GM19043 (cell line): ENCODE data around the gene HAPLN2.
"Not testable (repeated sequence)": the region's sequence is repeated elsewhere in the genome, so short reads cannot be mapped to it uniquely, and the experiment has no call there.

Experiments used
- ATAC-seq: cut with Tn5 transposase; IDR thresholded peaks from one replicate; pipeline ENCODE4 v1.9.1; 2021; ENCODE audit warnings: low read depth; ENCODE audit not compliant: unreplicated experiment

The HAPLN2 gene

DNA sequence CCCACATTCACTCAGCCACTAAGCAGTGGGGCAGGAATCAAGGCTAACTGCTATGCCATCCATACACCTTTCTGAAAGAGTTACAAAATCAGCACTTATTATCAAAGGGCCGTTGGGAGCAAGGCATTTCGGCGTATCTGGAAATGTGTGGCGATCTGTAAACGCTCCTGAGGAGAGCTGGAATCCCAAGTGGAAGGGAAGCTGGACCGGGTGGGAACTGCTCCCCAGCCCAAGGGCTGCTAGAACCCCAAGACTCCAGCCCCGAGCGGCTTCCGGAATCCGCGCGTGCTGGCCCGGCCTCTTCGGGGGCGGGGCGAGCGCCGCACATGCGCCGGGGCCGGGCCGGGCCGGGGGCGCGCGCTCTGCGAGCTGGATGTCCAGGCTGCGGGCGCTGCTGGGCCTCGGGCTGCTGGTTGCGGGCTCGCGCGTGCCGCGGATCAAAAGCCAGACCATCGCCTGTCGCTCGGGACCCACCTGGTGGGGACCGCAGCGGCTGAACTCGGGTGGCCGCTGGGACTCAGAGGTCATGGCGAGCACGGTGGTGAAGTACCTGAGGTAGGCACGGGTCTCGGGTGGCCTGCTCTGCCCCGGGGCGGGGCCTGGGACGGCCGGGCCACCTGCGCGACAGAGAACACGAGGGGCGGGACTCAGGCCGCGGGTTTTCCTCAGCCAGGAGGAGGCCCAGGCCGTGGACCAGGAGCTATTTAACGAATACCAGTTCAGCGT is 27.6 kb upstream of the HAPLN2 start, which contains the start of gene NAXE:
TSS of gene NAXE (plus strand) at position 345 of the 726 bp plus-strand sequence. CDS start at position 374, 29 bp downstream.
- ATAC-seq: peak; percentile 85

DNA sequence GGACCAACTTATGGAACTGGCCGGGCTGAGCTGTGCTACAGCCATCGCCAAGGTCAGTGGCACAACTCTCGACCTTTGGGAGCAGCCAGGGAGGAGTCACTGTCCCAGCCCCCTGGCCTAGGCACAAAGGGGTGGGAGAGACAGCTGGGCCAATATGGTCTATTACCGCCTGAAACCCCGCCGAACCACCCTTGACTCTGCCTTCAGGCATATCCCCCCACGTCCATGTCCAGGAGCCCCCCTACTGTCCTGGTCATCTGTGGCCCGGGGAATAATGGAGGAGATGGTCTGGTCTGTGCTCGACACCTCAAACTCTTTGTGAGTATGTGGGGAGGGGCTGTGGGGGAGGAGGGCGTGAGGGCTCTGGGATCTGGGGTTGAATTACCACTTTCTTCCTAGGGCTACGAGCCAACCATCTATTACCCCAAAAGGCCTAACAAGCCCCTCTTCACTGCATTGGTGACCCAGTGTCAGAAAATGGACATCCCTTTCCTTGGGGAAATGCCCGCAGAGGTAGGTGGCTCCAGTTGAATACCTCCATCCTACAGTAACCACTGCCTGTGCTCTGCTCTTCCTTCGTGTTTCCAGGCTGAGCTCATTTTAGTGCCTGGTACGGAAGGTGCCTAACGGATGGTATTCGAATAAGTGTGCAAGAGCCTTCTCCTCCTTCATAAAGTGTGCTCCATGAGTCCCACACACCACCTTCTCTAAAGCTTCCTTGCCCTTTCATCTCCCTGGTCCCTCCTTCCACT is 26.9 kb upstream of the HAPLN2 start:
- no peak for ATAC-seq

DNA sequence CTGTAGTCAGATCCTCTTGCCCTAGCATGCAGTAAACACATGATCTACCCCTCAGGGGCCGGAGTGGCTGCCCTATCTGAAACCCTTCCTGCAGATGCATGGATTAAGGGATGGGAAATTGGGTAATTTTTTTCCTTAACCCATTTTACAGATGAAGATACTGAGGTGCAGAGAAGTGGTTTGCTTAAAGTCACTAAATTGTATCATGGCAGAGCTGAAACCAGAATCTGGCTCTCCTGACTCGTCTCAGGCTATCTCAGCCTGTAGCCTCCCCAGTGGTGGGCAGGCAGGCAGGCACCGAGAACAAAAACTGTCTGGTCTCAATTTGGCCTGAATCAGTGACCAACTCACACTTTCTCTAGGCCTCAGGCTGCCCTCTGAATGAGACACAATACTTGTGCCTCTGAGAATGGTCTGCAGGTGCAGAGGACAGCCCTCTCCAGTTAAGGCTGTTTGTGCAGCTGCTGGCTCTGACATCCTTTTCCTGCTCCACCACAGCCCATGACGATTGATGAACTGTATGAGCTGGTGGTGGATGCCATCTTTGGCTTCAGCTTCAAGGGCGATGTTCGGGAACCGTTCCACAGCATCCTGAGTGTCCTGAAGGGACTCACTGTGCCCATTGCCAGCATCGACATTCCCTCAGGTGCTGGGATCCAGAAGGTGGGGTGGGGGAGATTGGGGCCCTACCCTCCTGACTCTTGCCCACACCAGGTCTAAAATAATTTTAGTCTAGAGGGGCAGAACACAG is 26.1 kb upstream of the HAPLN2 start:
- ATAC-seq: no peak

DNA sequence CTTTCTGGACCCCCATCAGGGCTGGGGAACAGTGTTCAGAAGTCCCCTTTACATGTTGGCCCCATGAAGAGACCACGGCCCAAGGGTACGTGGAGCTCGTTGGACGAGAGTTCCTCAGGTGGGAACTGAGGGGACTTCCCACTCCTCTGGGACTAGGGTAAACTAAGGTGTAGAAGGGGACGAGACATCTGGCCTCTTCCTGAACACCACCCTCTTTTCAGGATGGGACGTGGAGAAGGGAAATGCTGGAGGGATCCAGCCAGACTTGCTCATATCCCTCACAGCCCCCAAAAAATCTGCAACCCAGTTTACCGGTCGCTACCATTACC is 25.6 kb upstream of the HAPLN2 start:
- ATAC-seq: no peak

DNA sequence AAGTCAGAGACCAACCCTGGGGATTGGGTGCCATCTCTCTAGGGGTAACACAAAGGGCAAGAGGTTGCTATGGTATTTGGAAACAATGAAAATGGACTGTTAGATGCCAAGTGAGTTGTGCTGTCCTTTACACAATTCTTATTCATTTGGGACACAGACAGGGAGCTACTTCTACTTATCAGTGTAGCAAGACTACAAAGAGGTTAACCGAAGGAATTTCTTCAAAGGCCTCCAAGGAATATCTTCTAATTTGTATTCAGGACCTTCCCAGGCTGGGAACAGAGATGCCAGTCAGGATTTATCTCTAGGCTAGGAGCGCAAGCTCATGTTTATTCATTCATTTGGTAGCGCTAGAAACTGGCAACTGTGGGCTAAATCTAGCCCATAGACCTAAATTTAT is 25.0 kb upstream of the HAPLN2 start:
- ATAC-seq: no peak

DNA sequence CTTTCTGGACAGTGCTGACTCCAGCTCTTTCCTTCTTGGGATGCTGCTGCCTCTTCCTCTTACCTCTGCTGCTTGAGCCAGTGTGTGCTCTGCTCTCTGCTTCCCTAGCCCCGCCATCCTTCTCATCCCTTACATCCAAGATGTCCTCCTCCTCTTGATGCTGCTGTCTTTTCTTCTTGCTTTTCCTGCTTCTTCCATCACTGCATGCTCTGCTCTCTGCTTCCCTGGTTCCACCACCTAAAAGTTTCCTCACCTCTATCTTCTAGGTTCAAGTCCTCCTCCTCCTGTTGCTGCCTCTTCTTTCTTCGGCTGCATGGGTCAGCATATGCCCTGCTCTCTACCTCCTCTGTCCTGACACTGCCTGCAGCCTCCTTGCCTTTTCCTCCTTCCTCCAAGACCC is 24.2 kb upstream of the HAPLN2 start:
- ATAC-seq: no peak

DNA sequence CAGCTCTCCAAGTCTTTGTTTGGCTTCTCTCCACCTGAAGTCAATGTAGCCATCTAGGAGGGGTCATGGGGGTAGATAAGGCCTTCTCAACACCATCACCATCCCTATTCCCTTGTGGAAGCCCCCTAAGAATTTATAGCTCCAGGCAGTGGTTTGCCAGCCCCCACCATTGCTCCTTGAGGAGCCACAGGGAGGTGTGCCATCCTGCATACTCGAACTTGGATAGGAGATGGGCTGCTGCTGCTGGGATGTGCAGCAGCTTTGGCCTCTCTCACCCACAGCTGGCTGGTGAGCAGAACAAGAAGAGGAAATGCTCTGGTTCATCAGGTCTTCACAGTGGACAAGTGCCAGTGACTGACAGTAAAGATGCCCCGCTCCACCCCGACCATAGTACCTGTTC is 22.8 kb upstream of the HAPLN2 start:
- no peak for ATAC-seq

DNA sequence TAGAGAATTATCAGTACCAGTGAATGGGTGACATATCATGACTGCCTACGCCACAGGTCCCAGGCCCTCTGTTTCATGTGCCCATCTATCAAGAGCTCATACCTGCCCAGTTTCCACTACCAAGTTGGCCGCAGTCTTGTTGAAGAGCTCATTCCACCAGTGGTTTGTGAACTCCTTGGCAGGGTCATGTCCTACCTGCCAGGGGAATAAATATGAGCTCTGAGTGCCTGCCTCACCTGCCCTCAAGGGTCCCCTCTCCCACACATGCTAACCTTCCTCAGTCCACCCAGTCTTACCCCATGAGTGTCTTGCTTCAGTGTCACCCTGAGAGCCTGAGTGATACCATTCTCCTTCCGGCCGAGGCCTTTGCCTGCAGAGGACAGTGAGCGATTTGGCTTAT is 21.1 kb upstream of the HAPLN2 start:
- ATAC-seq: no peak

DNA sequence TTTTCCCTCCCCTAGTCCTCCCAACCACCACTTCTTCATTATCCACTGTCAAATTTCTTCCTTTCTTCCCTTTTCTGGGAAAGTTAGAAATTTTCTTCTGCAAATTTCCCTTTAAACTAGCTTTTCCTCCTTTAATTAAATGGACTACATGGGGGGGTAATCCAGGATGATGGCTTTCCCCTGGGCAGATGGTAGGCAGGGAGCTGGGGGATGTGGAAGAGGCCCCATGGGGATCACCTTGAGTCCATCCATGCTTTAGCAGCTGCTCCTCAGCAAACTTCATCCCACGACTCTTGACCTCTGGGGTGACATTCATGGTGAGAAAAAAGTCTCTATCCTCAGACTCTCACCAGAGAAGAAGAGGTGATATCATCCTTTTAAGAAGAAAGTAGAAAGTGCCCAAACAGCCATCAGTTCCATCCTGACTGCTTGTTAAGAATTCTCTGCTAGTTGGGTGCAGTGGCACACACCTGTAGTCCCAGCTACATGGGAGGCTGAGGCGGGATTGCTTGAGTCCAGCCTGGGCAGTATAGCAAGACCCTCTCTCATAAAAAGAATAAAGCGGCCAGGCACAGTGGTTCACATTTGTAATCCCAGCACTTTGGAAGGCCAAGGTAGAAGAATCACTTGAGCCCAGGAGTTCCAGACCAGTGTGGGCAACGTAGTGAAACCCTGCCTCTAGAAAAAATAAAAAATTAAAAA is 20.3 kb upstream of the HAPLN2 start:
- no peak for ATAC-seq

DNA sequence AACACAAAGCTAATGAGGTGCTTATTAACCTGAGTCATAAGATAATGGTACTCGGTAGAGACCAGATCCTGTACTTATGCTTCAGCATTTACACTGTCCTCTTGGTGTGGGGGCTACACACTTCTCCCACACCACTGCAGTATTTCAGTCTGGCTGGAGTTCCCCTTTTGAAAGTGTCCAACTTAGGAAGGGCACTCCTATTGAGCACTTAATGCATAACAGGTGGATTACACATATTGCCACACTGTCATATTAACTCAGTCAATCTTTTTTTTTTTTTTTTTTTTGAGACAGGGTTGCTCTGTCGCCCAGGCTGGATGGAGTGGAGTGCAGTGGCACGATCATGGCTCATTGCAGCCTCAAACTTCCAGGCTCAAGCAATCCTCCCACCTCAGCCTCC is 19.4 kb upstream of the HAPLN2 start:
- no peak for ATAC-seq

DNA sequence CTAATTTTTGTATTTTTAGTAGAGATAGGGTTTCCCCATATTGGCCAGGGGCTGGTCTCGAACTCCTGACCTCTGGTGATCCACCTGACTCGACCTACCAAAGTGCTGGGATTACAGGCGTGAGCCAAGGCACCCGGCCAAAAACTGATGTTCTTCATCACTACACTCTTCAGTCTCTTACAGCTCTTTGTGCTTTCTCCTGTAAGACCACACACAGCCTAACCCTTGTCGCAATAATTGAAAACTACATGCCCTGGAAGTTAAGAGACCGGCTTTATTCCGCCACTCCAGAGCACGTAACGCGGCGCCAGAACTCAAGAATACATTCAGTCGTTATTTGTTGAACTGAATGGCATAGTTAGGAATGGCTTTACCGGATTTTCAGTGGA is 18.5 kb upstream of the HAPLN2 start:
- no peak for ATAC-seq

DNA sequence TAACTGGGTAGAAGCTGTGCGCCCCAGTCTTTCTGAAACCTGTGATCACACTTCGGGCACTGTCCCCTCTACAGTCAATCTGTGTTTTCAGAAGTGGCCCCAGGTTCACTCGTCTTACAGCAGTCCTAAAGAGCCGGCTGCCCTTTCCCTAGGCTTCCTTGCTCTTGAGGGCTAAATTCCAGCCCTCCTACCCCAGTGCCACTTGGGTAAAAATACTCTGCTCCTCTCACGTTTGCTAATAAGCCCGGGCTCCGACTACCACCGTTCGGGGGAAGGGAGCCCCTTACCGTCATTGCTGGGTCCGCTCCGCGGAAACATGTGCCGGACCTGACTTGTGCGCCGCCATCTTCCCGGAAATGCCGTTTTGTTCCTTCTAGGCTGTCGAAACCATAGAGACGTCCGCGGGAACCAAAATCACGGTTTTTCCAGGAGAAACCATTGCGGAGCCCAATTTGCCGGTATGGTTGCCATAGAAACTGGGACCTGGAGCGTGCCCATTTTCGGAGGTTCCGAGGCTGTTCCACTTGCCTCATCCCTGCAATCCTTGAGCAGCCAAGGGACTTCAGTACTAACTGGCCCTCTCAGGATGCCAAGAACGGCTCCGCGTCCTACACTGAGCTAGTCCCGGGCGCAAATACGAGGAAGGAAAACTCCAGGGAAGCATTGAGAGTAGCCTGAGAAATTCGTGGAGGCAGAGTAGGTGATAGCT is 17.9 kb upstream of the HAPLN2 start, which contains the start of gene GPATCH4:
TSS of gene GPATCH4 (minus strand) at position 358 of the 709 bp plus-strand sequence.
- no peak for ATAC-seq

DNA sequence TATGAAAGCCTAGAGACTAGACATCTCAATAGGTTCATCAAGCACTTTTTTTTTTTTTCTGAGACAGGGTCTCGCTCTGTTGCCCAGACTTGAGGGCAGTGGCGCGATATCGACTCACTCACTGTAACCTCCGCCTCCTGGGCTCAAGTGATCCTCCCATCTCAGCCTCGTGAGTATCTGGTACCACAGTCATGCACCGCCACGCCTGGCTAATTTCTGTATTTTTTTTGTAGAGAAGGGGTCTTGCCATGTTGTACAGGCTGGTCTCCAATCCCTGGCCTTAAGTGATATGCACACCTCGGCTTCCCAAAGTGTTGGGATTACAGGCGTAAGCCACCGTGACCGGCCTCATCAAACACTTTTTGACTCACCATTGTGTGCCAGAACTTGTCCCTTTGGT is 17.3 kb upstream of the HAPLN2 start:
- ATAC-seq: no peak

DNA sequence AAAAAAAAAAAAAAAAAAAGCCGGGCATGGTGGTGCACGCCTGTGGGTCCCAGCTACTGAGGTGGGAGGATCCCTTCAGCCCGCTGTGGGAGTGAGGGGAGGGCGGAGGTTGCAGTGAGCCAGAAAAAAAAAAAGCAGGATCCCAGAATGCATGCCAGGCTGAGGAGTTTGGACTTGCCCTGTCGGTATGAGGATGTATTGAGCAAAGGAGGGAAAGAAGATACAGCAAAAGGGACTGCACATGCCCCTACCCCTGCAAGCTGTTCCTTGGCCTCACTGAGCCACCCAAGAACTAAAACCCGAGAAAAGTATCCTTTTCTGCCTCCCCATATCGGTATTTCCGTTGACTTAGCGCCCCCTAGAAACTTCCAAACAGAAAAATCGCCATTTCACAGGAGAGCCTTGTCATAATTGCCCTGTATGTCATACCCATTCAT is 16.6 kb upstream of the HAPLN2 start:
- no peak for ATAC-seq

DNA sequence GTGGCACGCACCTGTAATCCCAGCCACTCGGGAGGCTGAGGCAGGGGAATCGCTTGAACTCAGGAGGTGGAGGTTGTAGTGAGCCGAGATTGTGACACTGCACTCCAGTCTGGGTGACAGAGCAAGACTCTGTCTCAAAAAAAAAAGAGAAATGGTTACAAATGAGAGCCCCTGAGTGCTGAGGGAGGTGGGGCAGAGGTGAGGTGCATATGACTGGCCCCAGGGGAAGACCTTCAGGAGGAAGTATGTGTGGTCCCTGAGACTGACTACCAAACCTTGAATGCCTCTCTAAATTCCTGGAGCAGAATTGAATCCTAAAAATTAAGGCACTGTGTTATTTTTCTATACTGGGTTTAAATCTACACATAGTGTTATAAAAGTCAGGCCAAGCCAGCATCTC is 11.9 kb upstream of the HAPLN2 start:
- not testable (repeated sequence) for ATAC-seq

DNA sequence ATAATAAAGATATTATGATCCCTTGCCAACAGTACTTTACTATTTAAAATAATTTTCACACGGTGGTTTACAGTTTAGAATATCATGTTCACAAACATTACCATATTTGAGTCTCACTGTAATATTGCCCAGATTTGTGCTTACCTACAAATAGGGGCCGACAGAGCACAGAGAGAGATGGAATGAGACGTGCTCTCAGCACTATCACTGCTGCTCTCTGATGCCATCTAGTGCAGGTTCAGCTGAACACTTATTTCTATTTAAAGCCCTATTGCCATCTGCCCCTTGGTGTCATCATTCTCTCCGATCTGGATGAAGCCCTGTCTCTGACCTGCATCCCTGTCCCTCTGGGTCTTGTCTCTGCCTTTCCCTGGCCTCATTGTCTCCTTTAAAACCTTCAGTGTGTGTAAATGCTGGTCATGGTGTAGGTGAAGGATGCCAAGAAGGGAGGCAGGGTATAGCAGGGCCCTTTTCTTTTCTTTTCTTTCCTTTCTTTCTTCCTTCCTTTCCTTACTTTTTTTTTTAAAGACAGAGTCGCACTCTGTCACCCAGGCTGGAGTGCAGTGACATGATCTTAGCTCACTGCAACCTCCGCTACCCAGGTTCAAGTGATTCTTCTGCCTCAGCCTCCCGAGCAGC is 11.1 kb upstream of the HAPLN2 start:
- peak; percentile 55 for ATAC-seq

DNA sequence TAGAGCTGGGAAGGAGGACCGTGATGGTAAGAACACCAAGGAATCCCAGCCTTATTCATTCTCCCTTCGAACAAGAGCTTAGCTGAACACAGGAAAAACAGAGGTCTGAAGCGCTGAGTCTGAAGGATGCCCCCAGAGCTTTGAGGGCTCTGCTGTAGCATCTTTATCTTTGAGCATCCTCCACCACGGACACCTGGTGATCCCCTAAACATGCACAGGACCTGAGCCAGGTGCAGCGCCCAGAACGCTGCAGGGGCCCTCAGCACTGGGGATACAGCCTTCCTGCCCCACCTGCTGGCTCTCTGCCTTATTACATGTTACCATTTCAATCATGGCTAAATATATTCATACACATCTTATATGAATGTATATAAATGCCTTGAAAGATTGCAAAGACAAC is 10.2 kb upstream of the HAPLN2 start:
- no peak for ATAC-seq

DNA sequence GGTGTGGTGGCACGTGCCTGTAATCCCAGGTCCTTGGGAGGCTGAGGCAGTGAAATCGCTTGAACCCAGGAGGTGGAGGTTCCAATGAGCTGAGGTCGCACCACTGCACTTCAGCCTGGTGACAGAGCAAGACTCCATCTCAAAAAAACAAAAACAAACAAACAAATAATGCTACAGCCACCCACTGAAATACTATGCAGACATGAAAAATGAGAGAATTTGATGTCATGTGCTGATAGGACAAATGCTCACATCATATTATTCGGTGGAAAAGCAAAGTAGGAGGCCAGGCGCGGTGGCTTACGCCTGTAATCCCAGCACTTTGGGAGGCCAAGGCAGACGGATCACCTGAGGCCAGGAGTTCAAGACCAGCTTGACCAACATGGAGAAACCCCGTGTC is 9.1 kb upstream of the HAPLN2 start:
- ATAC-seq: not testable (repeated sequence)

DNA sequence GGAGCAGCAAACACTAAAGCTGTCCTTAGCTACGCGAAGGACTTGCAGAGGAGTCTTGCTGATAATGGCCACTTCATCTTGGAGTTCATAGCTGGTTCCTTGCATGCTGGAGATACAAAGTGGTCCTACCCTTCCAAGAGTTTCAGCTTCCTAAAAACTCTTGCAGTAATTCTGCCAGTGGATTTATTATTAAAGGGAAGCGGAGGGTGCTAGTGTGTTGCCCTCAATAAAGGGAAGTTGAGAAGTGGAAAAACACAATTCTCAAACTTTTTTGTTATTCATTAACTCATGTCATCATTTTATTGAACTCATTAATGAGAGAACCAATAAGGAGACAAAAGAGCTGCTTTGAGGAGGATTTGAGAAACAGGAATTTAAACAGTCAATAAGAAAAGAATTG is 6.5 kb upstream of the HAPLN2 start:
- ATAC-seq: no peak

DNA sequence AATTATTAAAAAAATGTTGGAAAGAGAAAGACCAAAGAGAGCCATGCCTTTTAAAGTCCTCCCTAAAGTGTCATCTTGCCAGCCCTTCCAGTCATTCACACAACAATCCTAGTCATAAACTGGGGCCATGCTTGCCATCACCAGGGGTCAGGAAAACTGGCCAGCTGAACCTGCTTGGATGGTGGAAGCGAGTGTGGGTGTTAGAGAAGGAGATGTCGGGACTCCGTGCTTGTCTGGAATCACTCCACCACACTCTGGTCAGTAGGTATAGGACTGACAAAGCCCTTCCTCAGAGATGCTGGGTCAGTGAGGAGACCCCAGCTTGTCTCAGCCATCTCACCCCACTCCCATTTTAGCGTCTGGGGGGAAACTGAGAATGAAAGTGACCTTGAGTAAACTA is 3.3 kb upstream of the HAPLN2 start:
- ATAC-seq: no peak
